Pancreas (tissue), 10 donors: Measurements from ENCODE around the gene EIF4E. TPM values are rescaled to one million over a fixed set of nuclear protein-coding genes. Genes with fewer than 3 reads are reported as not detected.

ENCODE experiments used
- ATAC-seq, 4 donors: fragments of 200-7000 bp; cut with Tn5 transposase; one replicate each; pipeline versions ENCODE4 v1.8.0 to v1.9.1; 2020; ENCODE audit warnings: mild to moderate bottlenecking in 4 of 4, moderate library complexity in 4 of 4
- DNase-seq, 6 donors: peaks; one replicate each; pipeline ENCODE4 v3.0.0-alpha.2; 2020
- FAIRE-seq: peaks from 2 replicates; lab custom pipeline; 2012; peaks lifted over from hg19 to GRCh38; lab: Jason Lieb, UNC
- H3K27ac ChIP-seq, 4 donors: fragments of 200-600 bp; sonication (generic); 1 replicate in 3 of 4; 2 replicates in 1 of 4; pipeline versions ENCODE4 v1.5.0 to v1.8.0; 2020
- H3K27me3 ChIP-seq, 4 donors: fragments of 200-600 bp; one replicate each; pipeline ENCODE4 v1.8.0; 2021
- H3K36me3 ChIP-seq, 3 donors: fragments of 200-600 bp; sonication (generic) in 1 of 3; one replicate each; pipeline versions ENCODE4 v1.5.0 to v1.8.0; 2020 to 2021
- H3K4me1 ChIP-seq, 3 donors: fragments of 200-600 bp; one replicate each; pipeline ENCODE4 v1.8.0; 2021
- H3K4me3 ChIP-seq, 4 donors: fragments of 200-600 bp; sonication (generic) in 2 of 4; one replicate each; pipeline versions ENCODE4 v1.5.0 to v1.8.0; 2020 to 2021
- H3K9me3 ChIP-seq, 4 donors: fragments of 200-600 bp; one replicate each; pipeline ENCODE4 v1.8.0; 2021
- CTCF ChIP-seq, 4 donors: fragments of 200-600 bp; sonication (generic) in 3 of 4; IDR thresholded peaks; one replicate each; pipeline versions ENCODE4 v1.5.0 to v1.8.0; 2021; ENCODE audit warnings: antibody characterized with exemption in 4 of 4
- WGBS, 2 donors: extraction: QIAGEN DNeasy Blood & Tissue Kit; methylation state at CpG; one replicate each; pipeline ENCODE4 v1.1.7; 2013; 5-methylcytosine and 5-hydroxymethylcytosine counted together
- intact Hi-C, 3 donors: fragments of 100-400 bp; cut with DNase I; formaldehyde crosslinking; loops; one replicate each; pipeline versions ENCODE4 v1.11.1 to v1.14.2; 2022
- polyA plus RNA-seq, 2 donors: library from polyadenylated mRNA; stranded (reverse); fragments of 200-250 nt; gene quantifications; one replicate each; pipeline ENCODE4 v1.2.3, GENCODE V29; 2013
- total RNA-seq, 6 donors: library from RNA; stranded (reverse); fragmentation: NEBNext Ultra II Directional in 4 of 6; extraction: Animal tissue kit (Norgen Biotek cat#: 25700) in 4 of 6; gene quantifications; one replicate each; pipeline versions ENCODE4 v1.2.1 to v1.2.4, GENCODE V29; 2021 to 2023
- donor health status: healthy with polysubstance abuse.
- donor health status: DM: no; HTN: no; CAD: no; lungs with moderate emphysema.
- donor health status: DM: no; HTN: no; CAD: no.
- donor health status: control.
- donor health status: control.
- donor health status: Bipolar disorder and iron deficiency.
- donor health status: DM: yes; HTN: yes; CAD: no.
- donor health status: DM: no; HTN: no; CAD: no.
- donor health status: DM: no; HTN: no; CAD: no.
- donor health status: DM: yes; HTN: yes; CAD: no.

Gene EIF4E
- total and polyA plus RNA-seq, 8 donors, result 6.3 to 31.8 (median 22.3) TPM

- 74 to 85% methylated on average over 7 of the region's 7 CpGs for WGBS, 2 donors
These were observed 64.4 kb downstream of the EIF4E start for GRCh38 chr4:98864560-98864959.

GRCh38 chr4:98862371-98862770 lies 66.6 kb downstream of the EIF4E start:
- Histone ChIP-seq H3K27ac (no peak overlapping the region), H3K27me3 (no peaks in the 10 kb centered on the region), H3K4me3 (no peak overlapping the region), H3K4me1 (no peaks in the 10 kb centered on the region), H3K36me3 (no peaks in the 10 kb centered on the region), H3K9me3 (no peaks in the 10 kb centered on the region)
- TF ChIP-seq CTCF (IDR thresholded peaks at IDR 0.05), result no peak
- intact Hi-C loops, result no loop called here
- FAIRE-seq, result no peak
- WGBS, 2 donors, result 73 to 89% methylated on average over 3 of the region's 3 CpGs
- no peak for DNase-seq
- no peak for ATAC-seq

More at GRCh38 chr4:98864560-98864959, 64.4 kb downstream of the EIF4E start:
- no peak overlapping the region for H3K27ac ChIP-seq
- ATAC-seq (no peak), FAIRE-seq (no peak), DNase-seq (no peak)
- no peak overlapping the region for H3K4me3 ChIP-seq
- no peaks in the 10 kb centered on the region for H3K9me3 ChIP-seq
- no peaks in the 10 kb centered on the region for H3K27me3 ChIP-seq
- no peaks in the 10 kb centered on the region for H3K36me3 ChIP-seq
- TF ChIP-seq CTCF (IDR thresholded peaks at IDR 0.05), result no peak
- intact Hi-C loops, result no loop called here
- H3K4me1 ChIP-seq, result no peaks in the 10 kb centered on the region

GRCh38 chr4:98861100-98861884 lies 67.6 kb downstream of the EIF4E start:
- no peak for TF ChIP-seq CTCF (IDR thresholded peaks at IDR 0.05)
- FAIRE-seq (no peak), ATAC-seq (no peak)

GRCh38 chr4:98851806-98852205 lies 77.1 kb downstream of the EIF4E start:
- no peak for TF ChIP-seq CTCF (IDR thresholded peaks at IDR 0.05)
- FAIRE-seq, result no peak
- Histone ChIP-seq H3K27me3 (peaks cover 0 to 5% (median 0%) of the 10 kb centered on the region in 4 donors), H3K27ac (no peak overlapping the region), H3K4me1 (no peaks in the 10 kb centered on the region), H3K36me3 (no peaks in the 10 kb centered on the region), H3K9me3 (peaks cover 0 to 2% (median 0%) of the 10 kb centered on the region in 4 donors), H3K4me3 (no peak overlapping the region)
- no peak for ATAC-seq
- intact Hi-C loops, result no loop called here
- 68 to 70% methylated on average over 3 of the region's 3 CpGs for WGBS, 2 donors
- DNase-seq, result no peak

More at GRCh38 chr4:98861100-98861884, 67.6 kb downstream of the EIF4E start:
- DNase-seq, result no peak
- no peaks in the 10 kb centered on the region for H3K9me3 ChIP-seq
- peaks cover 0 to under 1% (median 0%) of the 10 kb centered on the region in 4 donors for H3K27me3 ChIP-seq
- no peak overlapping the region for H3K4me3 ChIP-seq
- no peaks in the 10 kb centered on the region for H3K4me1 ChIP-seq
- intact Hi-C loops, result no loop called here
- no peak overlapping the region for H3K27ac ChIP-seq
- WGBS, 2 donors, result 44 to 51% methylated on average over 3 of the region's 3 CpGs
- H3K36me3 ChIP-seq, result no peaks in the 10 kb centered on the region

GRCh38 chr4:98850937-98851336 lies 78.0 kb downstream of the EIF4E start:
- TF ChIP-seq CTCF (IDR thresholded peaks at IDR 0.05), result no peak
- H3K4me3 ChIP-seq, result no peak overlapping the region
- peaks cover 0 to under 1% (median 0%) of the 10 kb centered on the region in 4 donors for H3K27me3 ChIP-seq
- no peak overlapping the region for H3K27ac ChIP-seq
- no peaks in the 10 kb centered on the region for H3K4me1 ChIP-seq
- FAIRE-seq (no peak), ATAC-seq (no peak), DNase-seq (no peak)
- H3K36me3 ChIP-seq, result no peaks in the 10 kb centered on the region
- H3K9me3 ChIP-seq, result peaks cover 0 to 3% (median 0%) of the 10 kb centered on the region in 4 donors
- intact Hi-C loops, result no loop called here
